AG09309 (cell line): Measurements from ENCODE around the gene RERE.
A peak's percentile ranks its signal among the peaks of the same experiment; 100 is the strongest.

Source experiments
- DNase-seq: peaks from one replicate; pipeline ENCODE4 v3.0.0-alpha.2; 2010; ENCODE audit warnings: low read depth
- H3K4me3 ChIP-seq: 2 replicates; pipeline ENCODE4 v1.5.1; 2011; ENCODE audit warnings: mild to moderate bottlenecking, low read depth, low read length, moderate library complexity; ENCODE audit not compliant: control insufficient read depth
- CTCF ChIP-seq: IDR thresholded peaks from 2 replicates; pipeline ENCODE4 v1.5.1; 2011; ENCODE audit warnings: mild to moderate bottlenecking, low read depth, low read length, inconsistent platforms; ENCODE audit not compliant: insufficient read depth, control insufficient read depth; ENCODE audit errors: missing control alignments

RERE gene

GRCh38 chr1:8326265-8326664 lies 491.2 kb downstream of the RERE start:
- no peak for TF ChIP-seq CTCF
- no peak for DNase-seq
- H3K4me3 ChIP-seq, result no peak overlapping the region

- DNase-seq, result no peak
- no peak for TF ChIP-seq CTCF
- H3K4me3 ChIP-seq, result no peak overlapping the region
These were observed 491.7 kb downstream of the RERE start for GRCh38 chr1:8325771-8326170.

GRCh38 chr1:8324176-8324810 lies 493.1 kb downstream of the RERE start:
- H3K4me3 ChIP-seq, result no peak overlapping the region
- DNase-seq, result no peak
- TF ChIP-seq CTCF, result no peak

- no peak for DNase-seq
- TF ChIP-seq CTCF, result no peak
- H3K4me3 ChIP-seq, result no peak overlapping the region
These were observed 493.7 kb downstream of the RERE start for GRCh38 chr1:8323706-8324105.

- no peak for DNase-seq
- TF ChIP-seq CTCF, result no peak
- no peak overlapping the region for H3K4me3 ChIP-seq
These were observed 495.8 kb downstream of the RERE start for GRCh38 chr1:8321612-8322011.

- peak overlapping the region; percentile 49 for H3K4me3 ChIP-seq
These were observed 499.0 kb downstream of the RERE start for GRCh38 chr1:8318436-8318835.

More at GRCh38 chr1:8318436-8318835, 499.0 kb downstream of the RERE start:
- TF ChIP-seq CTCF, result no peak
- no peak for DNase-seq
